Upper lobe of left lung (tissue), 4 donors: ENCODE results near the gene CHKB.

ENCODE experiments used
- EP300 ChIP-seq, 4 donors: sonication (generic); formaldehyde crosslinking; IDR thresholded peaks; one replicate each; pipeline ENCODE4 v1.5.1; 2017; ENCODE audit warnings: antibody characterized with exemption in 4 of 4, control low read depth in 2 of 4
- POLR2A ChIP-seq, 4 donors: fragments of 450-650 bp; IDR thresholded peaks; one replicate each; pipeline ENCODE4 v1.5.1; 2016 to 2017; ENCODE audit warnings: antibody characterized with exemption in 4 of 4, mild to moderate bottlenecking in 2 of 4
- TF ChIP-seq, protein P1 (sequence below), 6 experiments: fragments of 450-650 bp in 4 of 6; fragments of 200-600 bp in 2 of 6; sonication (generic) in 2 of 6; IDR thresholded peaks; one replicate each; pipeline ENCODE4 v1.5.1; 2016 to 2019; ENCODE audit warnings: antibody characterized with exemption in 6 of 6

DNA sequence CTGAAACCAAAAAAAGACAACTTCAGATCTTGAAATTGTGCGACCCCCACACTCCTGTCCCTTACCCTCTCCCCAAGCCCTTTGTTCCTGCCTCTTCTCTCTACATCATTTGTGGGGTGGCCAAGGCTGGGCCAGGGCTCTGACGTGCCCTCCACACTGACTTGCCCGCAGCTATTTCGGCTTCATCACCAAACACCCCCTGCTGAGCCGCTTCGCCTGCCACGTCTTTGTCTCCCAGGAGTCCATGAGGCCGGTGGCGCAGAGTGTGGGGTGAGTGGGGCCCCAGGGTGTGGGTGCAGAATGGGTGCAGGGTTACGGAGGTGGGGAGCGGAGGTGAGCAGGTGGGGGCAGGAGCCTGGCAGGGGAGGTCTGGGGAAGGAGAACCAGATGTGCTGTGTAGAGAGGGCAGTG is 27.4 kb upstream of the CHKB start:
- TF ChIP-seq, protein P1, sequence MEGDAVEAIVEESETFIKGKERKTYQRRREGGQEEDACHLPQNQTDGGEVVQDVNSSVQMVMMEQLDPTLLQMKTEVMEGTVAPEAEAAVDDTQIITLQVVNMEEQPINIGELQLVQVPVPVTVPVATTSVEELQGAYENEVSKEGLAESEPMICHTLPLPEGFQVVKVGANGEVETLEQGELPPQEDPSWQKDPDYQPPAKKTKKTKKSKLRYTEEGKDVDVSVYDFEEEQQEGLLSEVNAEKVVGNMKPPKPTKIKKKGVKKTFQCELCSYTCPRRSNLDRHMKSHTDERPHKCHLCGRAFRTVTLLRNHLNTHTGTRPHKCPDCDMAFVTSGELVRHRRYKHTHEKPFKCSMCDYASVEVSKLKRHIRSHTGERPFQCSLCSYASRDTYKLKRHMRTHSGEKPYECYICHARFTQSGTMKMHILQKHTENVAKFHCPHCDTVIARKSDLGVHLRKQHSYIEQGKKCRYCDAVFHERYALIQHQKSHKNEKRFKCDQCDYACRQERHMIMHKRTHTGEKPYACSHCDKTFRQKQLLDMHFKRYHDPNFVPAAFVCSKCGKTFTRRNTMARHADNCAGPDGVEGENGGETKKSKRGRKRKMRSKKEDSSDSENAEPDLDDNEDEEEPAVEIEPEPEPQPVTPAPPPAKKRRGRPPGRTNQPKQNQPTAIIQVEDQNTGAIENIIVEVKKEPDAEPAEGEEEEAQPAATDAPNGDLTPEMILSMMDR (IDR thresholded peaks at IDR 0.05) = no peak
- no peak for TF ChIP-seq POLR2A (IDR thresholded peaks at IDR 0.05)
- no peak for TF ChIP-seq EP300 (IDR thresholded peaks at IDR 0.05)
